ELR (cell line): ENCODE results near the gene KRT9.
A peak's percentile ranks its signal among the peaks of the same experiment; 100 is the strongest.
"Not testable (repeated sequence)": the region's sequence is repeated elsewhere in the genome, so short reads cannot be mapped to it uniquely, and the experiment has no call there.

Experiments
- DNase-seq: peaks from one replicate; pipeline ENCODE4 v3.0.0-alpha.2; 2015; ENCODE audit warnings: low read depth

KRT9 gene

GRCh38 chr17:41600318-41600717, 28.5 kb upstream of the KRT9 start:
- DNase-seq = no peak

- DNase-seq = no peak
Observed at GRCh38 chr17:41599680-41600079, 27.8 kb upstream of the KRT9 start.

GRCh38 chr17:41595585-41595984, 23.7 kb upstream of the KRT9 start:
- DNase-seq = no peak

- DNase-seq = no peak
Observed at GRCh38 chr17:41594363-41594915, 22.6 kb upstream of the KRT9 start.

GRCh38 chr17:41593306-41593981, 21.6 kb upstream of the KRT9 start:
- no peak for DNase-seq

- DNase-seq = no peak
Observed at GRCh38 chr17:41592601-41593305, 20.9 kb upstream of the KRT9 start.

GRCh38 chr17:41589301-41589700, 17.4 kb upstream of the KRT9 start:
- DNase-seq = no peak

GRCh38 chr17:41588126-41588810, 16.4 kb upstream of the KRT9 start:
- DNase-seq = no peak

GRCh38 chr17:41586863-41587495, 15.1 kb upstream of the KRT9 start, which contains the start of gene KRT14:
Gene KRT14 (minus strand): TSS chr17:41586895. CDS start chr17:41586834, 61 bp downstream.
- no peak for DNase-seq

GRCh38 chr17:41585301-41586056, 13.6 kb upstream of the KRT9 start:
- no peak for DNase-seq

- DNase-seq = not testable (repeated sequence)
Observed at GRCh38 chr17:41584331-41584927, 12.6 kb upstream of the KRT9 start.

GRCh38 chr17:41583137-41584127, 11.6 kb upstream of the KRT9 start:
- DNase-seq = no peak

GRCh38 chr17:41582061-41582968, 10.5 kb upstream of the KRT9 start:
- not testable (repeated sequence) for DNase-seq

GRCh38 chr17:41581366-41582060, 9.7 kb upstream of the KRT9 start:
- DNase-seq = no peak

GRCh38 chr17:41580687-41581365, 9.0 kb upstream of the KRT9 start:
- DNase-seq = peak; percentile 20

GRCh38 chr17:41580244-41580575, 8.4 kb upstream of the KRT9 start:
- no peak for DNase-seq

- DNase-seq = peak; percentile 81
Observed at GRCh38 chr17:41579484-41580243, 7.8 kb upstream of the KRT9 start.
